ENCODE data around the gene SLC25A23.

GRCh38 chr19:6465663-6466062 is 6.1 kb upstream of the SLC25A23 start:
- TF ChIP-seq, protein P1, sequence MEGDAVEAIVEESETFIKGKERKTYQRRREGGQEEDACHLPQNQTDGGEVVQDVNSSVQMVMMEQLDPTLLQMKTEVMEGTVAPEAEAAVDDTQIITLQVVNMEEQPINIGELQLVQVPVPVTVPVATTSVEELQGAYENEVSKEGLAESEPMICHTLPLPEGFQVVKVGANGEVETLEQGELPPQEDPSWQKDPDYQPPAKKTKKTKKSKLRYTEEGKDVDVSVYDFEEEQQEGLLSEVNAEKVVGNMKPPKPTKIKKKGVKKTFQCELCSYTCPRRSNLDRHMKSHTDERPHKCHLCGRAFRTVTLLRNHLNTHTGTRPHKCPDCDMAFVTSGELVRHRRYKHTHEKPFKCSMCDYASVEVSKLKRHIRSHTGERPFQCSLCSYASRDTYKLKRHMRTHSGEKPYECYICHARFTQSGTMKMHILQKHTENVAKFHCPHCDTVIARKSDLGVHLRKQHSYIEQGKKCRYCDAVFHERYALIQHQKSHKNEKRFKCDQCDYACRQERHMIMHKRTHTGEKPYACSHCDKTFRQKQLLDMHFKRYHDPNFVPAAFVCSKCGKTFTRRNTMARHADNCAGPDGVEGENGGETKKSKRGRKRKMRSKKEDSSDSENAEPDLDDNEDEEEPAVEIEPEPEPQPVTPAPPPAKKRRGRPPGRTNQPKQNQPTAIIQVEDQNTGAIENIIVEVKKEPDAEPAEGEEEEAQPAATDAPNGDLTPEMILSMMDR (conservative IDR thresholded peaks at IDR 0.05 in 1 of 2, IDR thresholded peaks at IDR 0.05 in 1 of 2; ENCODE audit: extremely low read depth in 1 of 2, insufficient read depth in 1 of 2, low read depth in 1 of 2, low read length in 2 of 2), result no peak
- TF ChIP-seq EZH2 (IDR thresholded peaks at IDR 0.05; ENCODE audit: borderline replicate concordance, low read length), result no peak
